Fibroblast of pulmonary artery (primary cell): ENCODE results near the gene GHITM.

Experiments
- DNase-seq: peaks from one replicate; pipeline ENCODE4 v3.0.0-alpha.2; 2010; ENCODE audit warnings: low read depth
- H3K4me3 ChIP-seq: replicated peaks from 2 replicates; pipeline ENCODE4 v1.5.1; 2011; ENCODE audit warnings: low read depth, mild to moderate bottlenecking, control low read depth, low read length, moderate library complexity
- CTCF ChIP-seq: IDR thresholded peaks from 2 replicates; pipeline ENCODE4 v1.5.1; 2011; ENCODE audit warnings: mild to moderate bottlenecking, control low read depth, low read length, inconsistent platforms; ENCODE audit errors: missing control alignments

Gene GHITM

DNA sequence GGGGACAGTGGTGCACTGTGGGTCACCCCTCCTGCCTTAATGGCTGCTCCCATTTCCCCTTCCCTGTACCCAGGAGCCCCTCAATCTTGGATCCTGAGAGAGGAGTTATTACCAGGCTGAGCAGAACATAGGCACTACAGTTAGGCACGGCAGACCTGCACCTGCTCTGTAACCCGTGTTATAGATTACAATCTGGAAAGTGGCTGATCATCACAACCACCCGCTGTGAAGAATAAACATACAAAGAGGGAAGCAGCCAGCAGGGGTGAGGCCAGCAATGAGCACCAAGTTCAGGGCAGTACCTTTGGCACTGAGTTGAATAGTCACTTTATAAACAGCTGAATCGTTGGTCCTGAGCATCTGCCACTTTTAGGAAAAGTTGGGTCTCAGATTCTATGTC is 56.8 kb downstream of the GHITM start:
- no peak for DNase-seq
- no peak overlapping the region for H3K4me3 ChIP-seq
- no peak for TF ChIP-seq CTCF

DNA sequence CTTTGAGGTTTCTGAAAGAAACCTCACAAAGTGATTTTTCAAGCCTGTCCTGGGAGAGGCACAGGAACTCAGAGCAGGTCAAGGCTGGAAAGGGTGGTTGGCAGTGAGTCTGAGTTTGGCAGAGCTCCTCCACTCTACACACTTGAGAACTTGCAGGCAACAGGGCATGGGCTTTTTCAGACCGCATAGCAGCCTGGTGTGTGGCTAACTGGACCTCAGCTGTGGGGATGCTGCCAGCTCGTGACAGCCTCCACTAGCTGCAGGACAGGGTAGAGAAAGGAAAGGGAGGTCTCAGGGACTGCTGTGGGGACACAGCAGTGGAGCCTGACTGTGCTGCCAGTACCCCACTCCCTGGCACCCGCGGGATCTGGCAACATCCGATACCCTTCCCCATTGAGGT is 57.6 kb downstream of the GHITM start:
- no peak for DNase-seq
- no peak overlapping the region for H3K4me3 ChIP-seq
- no peak for TF ChIP-seq CTCF

GRCh38 chr10:84197643-84198042 is 58.3 kb downstream of the GHITM start:
- no peak overlapping the region for H3K4me3 ChIP-seq
- TF ChIP-seq CTCF, result no peak
- DNase-seq, result no peak

DNA sequence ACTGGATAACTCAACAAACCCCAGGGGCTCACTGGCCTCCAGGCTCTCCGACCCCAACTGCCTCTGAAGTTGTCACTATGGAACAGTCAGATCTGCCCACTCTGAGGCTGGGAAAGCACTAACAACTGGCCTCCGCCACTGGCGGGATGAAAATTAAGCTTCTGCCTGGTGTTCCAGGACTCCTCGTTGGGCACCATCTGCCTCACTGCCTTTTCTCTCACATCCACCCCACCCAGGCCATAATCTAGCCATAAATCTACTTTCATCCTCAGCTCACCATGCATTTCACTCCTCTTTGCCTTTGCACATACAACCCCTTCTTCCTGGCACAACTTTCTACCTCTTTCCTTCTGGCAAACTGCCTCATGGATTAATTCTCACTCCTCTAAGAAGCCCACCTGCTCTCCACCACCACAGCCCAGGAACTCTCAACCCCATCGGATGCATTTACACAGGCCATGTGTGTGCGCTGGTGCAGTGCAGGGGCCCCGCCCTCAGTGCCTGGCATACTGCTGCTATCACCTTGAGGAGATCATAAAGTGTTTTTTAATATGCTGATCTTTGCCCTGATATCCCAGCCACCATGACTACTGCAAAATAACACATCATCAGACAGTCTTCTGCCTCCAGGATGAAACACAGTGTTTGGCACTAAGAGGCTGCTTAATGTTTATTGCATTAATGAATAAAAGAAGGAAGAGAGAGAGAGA is 59.1 kb downstream of the GHITM start:
- no peak for DNase-seq
- H3K4me3 ChIP-seq, result no peak overlapping the region
- no peak for TF ChIP-seq CTCF

- no peak overlapping the region for H3K4me3 ChIP-seq
- no peak for TF ChIP-seq CTCF
- no peak for DNase-seq
Observed at GRCh38 chr10:84200537-84201243, 61.4 kb downstream of the GHITM start.

DNA sequence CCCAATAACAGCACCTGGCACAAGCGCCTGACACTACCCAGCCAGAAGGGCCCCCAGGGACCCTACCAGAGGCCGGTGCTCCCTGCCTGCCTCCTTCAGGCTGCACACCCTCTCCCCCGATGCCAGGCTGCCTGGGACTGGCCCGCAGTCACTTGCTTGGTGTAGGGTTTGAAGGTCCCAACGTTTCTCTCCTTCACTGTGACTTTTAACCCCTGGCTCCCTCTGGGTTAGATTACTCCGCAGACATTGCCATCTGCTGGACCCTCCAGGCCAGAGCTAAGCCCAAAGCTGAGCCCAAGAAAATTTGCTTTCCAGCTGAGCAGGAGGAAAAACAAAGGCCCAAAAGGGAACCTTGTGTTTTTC is 61.9 kb downstream of the GHITM start:
- H3K4me3 ChIP-seq, result no peak overlapping the region
- no peak for TF ChIP-seq CTCF
- no peak for DNase-seq

DNA sequence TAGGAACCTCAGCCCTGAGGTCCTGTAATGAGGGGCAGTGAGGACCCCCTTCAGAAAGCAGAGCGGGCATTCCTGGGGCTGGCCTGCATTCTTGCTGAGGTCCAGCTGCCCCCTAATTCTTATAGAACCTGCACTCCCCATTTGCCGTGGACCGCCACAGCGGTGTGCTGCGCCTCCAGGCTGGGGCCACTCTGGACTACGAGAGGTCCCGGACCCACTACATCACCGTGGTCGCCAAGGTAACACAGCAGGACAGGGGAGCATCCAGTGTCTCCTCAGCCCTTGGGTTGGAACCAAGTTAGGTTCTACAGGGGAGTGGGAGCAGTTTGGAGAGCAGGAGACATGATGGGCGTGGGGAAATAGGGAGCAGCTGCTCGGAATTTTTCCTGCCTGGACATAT is 62.4 kb downstream of the GHITM start:
- no peak for TF ChIP-seq CTCF
- H3K4me3 ChIP-seq, result no peak overlapping the region
- no peak for DNase-seq
